DND-41 (cell line): Measurements from ENCODE around the gene ATXN7L1.

Source experiments
- ATAC-seq: fragments of 200-7000 bp; cut with Tn5 transposase; 3 replicates; pipeline ENCODE4 v1.9.1; 2021; ENCODE audit warnings: low read depth; ENCODE audit not compliant: insufficient read depth
- DNase-seq: peaks from one replicate; pipeline ENCODE4 v3.0.0-alpha.2; 2020
- H2AFZ ChIP-seq: 2 replicates; pipeline ENCODE4 v1.6.0; 2012; ENCODE audit warnings: low read depth, low read length
- H3K27ac ChIP-seq: 2 replicates; pipeline ENCODE4 v1.5.1; 2012; ENCODE audit warnings: low read length, inconsistent platforms
- H3K27me3 ChIP-seq: fragments of 200-600 bp; sonication (generic); 2 replicates; pipeline ENCODE4 v1.6.0; 2012; ENCODE audit warnings: low read length, mild to moderate bottlenecking, inconsistent platforms; ENCODE audit not compliant: insufficient read depth, poor library complexity
- H3K36me3 ChIP-seq: 2 replicates; pipeline ENCODE4 v1.5.1; 2012; ENCODE audit warnings: low read length, inconsistent platforms; ENCODE audit not compliant: insufficient read depth
- H3K4me1 ChIP-seq: 2 replicates; pipeline ENCODE4 v1.5.1; 2012; ENCODE audit warnings: mild to moderate bottlenecking, low read length; ENCODE audit not compliant: insufficient read depth
- H3K4me2 ChIP-seq: 2 replicates; pipeline ENCODE4 v1.6.0; 2012; ENCODE audit warnings: mild to moderate bottlenecking, moderate library complexity, low read length, inconsistent platforms; ENCODE audit not compliant: insufficient read depth
- H3K4me3 ChIP-seq, 2 experiments: fragments of 200-600 bp in 1 of 2; shearing (Covaris generic) in 1 of 2; 2 replicates each; pipeline ENCODE4 v1.5.1; 2012 to 2016; ENCODE audit warnings: inconsistent platforms in 2 of 2, low read length in 2 of 2, mild to moderate bottlenecking in 2 of 2, low read depth in 1 of 2, moderate library complexity in 1 of 2
- H3K79me2 ChIP-seq: 2 replicates; pipeline ENCODE4 v1.6.0; 2012; ENCODE audit warnings: low read length, inconsistent platforms; ENCODE audit not compliant: insufficient read depth
- H3K9ac ChIP-seq: 2 replicates; pipeline ENCODE4 v1.6.0; 2012; ENCODE audit warnings: low read depth, mild to moderate bottlenecking, inconsistent platforms, low read length, moderate library complexity
- H3K9me3 ChIP-seq: 2 replicates; pipeline ENCODE4 v1.5.1; 2012; ENCODE audit warnings: low read length, moderate library complexity, mild to moderate bottlenecking, inconsistent platforms; ENCODE audit not compliant: insufficient read depth, severe bottlenecking
- H4K20me1 ChIP-seq: 2 replicates; pipeline ENCODE4 v1.6.0; 2012; ENCODE audit warnings: low read length; ENCODE audit not compliant: insufficient read depth
- CTCF ChIP-seq: IDR thresholded peaks from 2 replicates; pipeline ENCODE4 v1.5.1; 2012; ENCODE audit warnings: borderline replicate concordance, low read length, moderate library complexity, mild to moderate bottlenecking; ENCODE audit not compliant: poor library complexity, severe bottlenecking; ENCODE audit errors: extremely low read depth
- EZH2 ChIP-seq: IDR thresholded peaks from 3 replicates; pipeline ENCODE4 v1.6.1; 2012; ENCODE audit warnings: borderline replicate concordance, low read depth, mild to moderate bottlenecking, moderate library complexity, low read length, inconsistent platforms; ENCODE audit not compliant: severe bottlenecking

ATXN7L1 gene

GRCh38 chr7:105773030-105773460 lies 103.4 kb downstream of the ATXN7L1 start:
- H3K4me1 ChIP-seq, result no peaks in the 10 kb centered on the region
- H3K27me3 ChIP-seq, result no peaks in the 10 kb centered on the region
- H3K4me3 ChIP-seq, result no peak overlapping the region
- H3K79me2 ChIP-seq, result no peaks in the 10 kb centered on the region
- no peaks in the 10 kb centered on the region for H3K9me3 ChIP-seq
- no peaks in the 10 kb centered on the region for H4K20me1 ChIP-seq
- H2AFZ ChIP-seq, result no peak overlapping the region
- H3K9ac ChIP-seq, result no peak overlapping the region
- H3K4me2 ChIP-seq, result no peak overlapping the region
- ATAC-seq (no peak; the same call in 2 of the 3 replicates), DNase-seq (no peak)
- H3K27ac ChIP-seq, result no peak overlapping the region
- no peaks in the 10 kb centered on the region for H3K36me3 ChIP-seq
- TF ChIP-seq CTCF, result no peak
- TF ChIP-seq EZH2, result no peak

GRCh38 chr7:105769901-105770628 lies 106.3 kb downstream of the ATXN7L1 start:
- Histone ChIP-seq H3K9ac (no peak overlapping the region), H3K4me3 (no peak overlapping the region), H3K9me3 (no peaks in the 10 kb centered on the region), H3K4me1 (no peaks in the 10 kb centered on the region), H3K36me3 (no peaks in the 10 kb centered on the region), H2AFZ (no peak overlapping the region), H4K20me1 (no peaks in the 10 kb centered on the region; the same call in 1 of the 2 replicates), H3K4me2 (no peak overlapping the region), H3K27me3 (no peaks in the 10 kb centered on the region), H3K79me2 (no peaks in the 10 kb centered on the region), H3K27ac (no peak overlapping the region)
- no peak for ATAC-seq
- no peak for TF ChIP-seq EZH2
- TF ChIP-seq CTCF, result no peak
- no peak for DNase-seq

- no peaks in the 10 kb centered on the region for H3K79me2 ChIP-seq
- H3K27ac ChIP-seq, result no peak overlapping the region
- H4K20me1 ChIP-seq, result no peaks in the 10 kb centered on the region; the same call in 1 of the 2 replicates
- no peak overlapping the region for H3K4me2 ChIP-seq
- no peaks in the 10 kb centered on the region for H3K9me3 ChIP-seq
- no peaks in the 10 kb centered on the region for H3K4me1 ChIP-seq
- no peaks in the 10 kb centered on the region for H3K36me3 ChIP-seq
- no peak overlapping the region for H2AFZ ChIP-seq
- no peaks in the 10 kb centered on the region for H3K27me3 ChIP-seq
- TF ChIP-seq CTCF (no peak), EZH2 (no peak)
- H3K4me3 ChIP-seq, result no peak overlapping the region
- ATAC-seq (no peak), DNase-seq (no peak)
- no peak overlapping the region for H3K9ac ChIP-seq
Measured at GRCh38 chr7:105768898-105769507, 107.4 kb downstream of the ATXN7L1 start.
